ELF-1 (cell line): ENCODE data around the gene BID.

Source experiments
- DNase-seq: peaks from one replicate; pipeline ENCODE4 v3.0.0-alpha.2; 2016; ENCODE audit warnings: low read depth, low spot score

Gene BID

DNA sequence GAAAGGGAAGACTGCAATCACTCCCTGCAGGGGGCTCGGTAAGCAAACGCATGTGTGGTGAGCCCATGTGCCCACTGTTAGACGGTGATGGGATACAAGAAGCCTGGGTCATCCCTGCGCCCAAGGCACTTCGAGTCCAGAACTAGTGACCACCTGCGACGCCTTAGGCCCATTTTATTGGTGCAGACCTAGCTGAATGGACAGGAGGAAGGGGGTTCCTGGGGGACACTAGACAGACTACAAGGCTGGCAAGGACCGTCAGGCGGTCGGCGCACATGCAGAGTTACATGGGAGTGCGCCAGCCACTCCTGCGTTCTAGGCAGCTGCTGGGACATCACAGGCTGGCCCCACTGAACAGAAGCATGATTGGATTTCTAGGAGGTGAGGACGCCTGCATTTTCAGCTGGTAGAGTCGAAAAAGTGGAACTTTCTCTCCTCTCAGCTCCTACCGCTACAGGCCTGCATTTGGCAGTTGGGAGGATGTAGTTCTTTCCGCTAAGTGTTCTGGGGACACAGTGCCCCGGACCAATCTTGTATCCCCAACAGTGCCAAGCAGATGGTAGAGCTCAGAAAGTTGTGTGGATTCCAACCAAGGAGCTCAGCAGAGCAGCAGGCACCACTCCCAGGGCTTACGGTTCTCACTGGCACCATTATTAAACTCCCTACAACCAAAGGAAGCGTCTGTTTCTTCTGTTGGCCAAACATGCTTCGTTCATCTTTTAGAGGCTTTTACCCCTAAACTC, 35.7 kb downstream of the BID start:
- DNase-seq = no peak

DNA sequence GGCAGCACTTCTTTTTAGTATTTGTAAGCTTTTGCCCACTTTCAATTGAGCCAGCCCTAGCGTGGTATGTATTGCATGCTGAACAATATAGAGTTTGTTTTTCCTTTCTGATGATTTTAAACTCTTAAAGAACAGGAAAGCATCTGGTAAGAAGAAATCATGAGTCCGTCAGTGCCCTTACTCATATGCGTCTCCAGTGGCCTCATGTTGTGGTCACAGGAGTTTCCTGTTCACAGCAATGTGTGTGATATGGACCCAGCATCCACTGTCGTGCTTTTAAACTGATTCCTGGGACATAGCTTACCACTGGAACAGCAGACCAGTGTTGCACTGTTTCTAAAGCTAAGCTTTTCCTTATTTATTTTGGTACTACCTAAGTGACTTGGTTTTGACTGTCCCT, 40.1 kb downstream of the BID start:
- DNase-seq = no peak

DNA sequence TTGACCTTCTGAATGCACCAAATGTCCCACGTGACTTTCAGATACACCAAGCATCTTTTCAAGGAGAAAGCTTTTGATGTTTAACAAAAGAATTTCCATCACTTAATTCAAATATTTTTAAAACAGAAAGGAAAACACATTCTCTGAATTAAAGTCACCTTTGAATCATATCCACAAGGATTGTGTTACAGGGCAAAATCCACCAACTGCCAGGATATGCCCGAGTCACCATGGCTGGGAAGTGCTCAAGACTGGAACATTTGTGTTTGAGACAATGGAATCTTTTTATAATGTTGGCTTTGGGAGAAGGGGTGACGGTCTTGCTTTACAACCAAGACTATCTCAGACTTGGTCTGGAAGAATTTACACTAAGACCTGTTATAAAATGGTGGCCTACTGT, 40.8 kb downstream of the BID start:
- DNase-seq = no peak

DNA sequence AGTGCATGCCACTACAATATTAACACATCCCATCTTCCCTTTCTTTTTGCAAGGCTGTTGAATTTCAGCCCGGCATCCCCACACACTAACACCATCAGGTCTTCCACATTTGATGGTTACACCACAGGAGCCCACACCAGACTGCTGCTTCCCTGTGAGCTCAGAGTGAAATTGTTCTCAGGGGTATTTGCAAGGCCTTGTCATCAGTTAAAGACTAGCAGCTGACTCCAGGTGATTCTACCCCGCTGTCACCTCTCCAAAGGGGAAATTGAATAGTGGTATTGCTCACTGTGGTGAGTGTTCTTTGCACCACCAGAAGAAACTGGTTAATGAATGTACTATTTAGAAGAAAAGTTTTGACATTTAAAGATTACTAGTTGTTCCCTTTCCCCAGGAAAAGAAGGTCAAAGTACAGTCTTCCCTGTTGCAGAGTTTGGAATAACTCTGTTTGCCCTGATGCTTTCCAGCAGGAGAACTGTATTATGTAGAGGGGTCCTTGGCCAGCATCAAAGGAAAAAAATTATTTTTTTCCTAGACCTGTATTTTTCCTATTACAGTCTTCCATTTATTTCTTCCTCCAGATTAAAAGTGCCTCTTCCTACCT, 41.9 kb downstream of the BID start:
- no peak for DNase-seq

DNA sequence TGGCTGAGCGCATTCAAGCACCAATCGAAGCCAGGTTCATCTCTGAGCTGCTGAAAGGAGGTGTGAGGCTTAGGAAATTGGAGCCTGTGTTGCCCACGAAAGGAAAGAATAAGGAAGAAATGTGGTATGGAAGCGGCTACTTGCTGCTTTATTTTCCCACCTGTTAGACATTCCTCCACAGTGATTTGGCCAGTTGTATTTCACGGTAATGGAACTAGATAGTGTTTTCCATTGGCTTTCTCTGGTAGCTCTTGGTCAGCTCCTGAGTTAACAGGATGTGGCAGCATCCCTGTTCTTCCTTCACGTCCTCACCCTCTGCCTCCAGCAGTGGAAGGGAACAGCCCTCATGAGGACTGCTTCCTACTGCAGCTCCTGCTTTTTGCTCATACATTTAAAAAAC, 44.7 kb downstream of the BID start:
- no peak for DNase-seq

DNA sequence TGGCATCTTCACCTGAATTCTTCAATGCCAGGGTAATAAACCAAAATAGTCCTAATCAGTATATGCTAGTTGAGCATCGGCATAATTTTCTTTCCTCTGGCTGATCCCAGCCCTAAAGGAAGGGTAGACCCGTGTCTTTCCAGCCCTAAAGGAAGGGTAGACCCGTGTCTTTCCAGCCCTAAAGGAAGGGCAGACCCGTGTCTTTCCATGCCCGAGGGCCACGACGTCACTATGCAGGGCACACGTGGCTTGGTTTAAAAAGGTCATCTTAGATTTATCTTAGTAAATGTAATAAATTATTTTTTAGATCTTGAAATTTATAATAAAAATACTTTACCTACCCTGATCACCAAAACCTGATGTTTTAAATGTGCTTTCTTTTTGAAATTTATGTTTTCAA, 45.5 kb downstream of the BID start:
- DNase-seq = no peak

DNA sequence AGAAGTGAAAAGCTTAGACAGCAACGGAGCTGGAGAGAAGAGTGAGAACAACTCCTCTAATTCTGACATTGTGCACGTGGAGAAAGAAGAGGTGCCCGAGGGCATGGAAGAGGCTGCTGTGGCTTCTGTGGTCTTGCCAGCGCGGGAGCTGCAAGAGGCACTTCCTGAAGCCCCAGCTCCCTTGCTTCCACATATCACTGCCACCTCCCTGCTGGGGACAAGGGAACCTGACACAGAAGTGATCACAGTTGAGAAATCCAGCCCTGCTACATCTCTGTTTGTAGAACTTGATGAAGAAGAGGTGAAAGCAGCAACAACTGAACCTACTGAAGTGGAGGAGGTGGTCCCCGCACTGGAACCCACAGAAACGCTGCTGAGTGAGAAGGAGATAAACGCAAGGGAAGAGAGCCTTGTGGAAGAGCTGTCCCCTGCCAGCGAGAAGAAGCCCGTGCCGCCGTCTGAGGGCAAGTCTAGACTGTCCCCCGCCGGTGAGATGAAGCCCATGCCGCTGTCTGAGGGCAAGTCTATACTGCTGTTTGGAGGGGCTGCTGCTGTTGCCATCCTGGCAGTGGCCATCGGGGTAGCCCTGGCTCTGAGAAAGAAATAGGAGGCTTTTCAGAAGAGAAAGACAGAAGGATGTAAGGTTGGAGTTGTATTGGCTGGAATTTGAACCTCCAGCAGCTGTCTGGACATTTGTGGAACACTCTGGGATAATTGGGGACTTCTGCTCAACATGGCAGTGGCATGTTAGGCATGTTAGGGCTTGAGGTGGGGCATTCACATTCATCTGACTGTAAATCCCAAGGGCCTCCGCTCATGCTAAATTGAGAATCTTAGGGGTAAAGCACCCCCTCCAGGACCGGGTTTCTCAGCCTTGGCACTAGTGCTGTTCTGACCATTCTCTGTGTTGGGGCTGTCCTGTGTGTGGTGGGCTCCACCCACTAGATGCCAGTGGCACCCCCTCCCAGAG, 47.1 kb downstream of the BID start:
- no peak for DNase-seq

DNA sequence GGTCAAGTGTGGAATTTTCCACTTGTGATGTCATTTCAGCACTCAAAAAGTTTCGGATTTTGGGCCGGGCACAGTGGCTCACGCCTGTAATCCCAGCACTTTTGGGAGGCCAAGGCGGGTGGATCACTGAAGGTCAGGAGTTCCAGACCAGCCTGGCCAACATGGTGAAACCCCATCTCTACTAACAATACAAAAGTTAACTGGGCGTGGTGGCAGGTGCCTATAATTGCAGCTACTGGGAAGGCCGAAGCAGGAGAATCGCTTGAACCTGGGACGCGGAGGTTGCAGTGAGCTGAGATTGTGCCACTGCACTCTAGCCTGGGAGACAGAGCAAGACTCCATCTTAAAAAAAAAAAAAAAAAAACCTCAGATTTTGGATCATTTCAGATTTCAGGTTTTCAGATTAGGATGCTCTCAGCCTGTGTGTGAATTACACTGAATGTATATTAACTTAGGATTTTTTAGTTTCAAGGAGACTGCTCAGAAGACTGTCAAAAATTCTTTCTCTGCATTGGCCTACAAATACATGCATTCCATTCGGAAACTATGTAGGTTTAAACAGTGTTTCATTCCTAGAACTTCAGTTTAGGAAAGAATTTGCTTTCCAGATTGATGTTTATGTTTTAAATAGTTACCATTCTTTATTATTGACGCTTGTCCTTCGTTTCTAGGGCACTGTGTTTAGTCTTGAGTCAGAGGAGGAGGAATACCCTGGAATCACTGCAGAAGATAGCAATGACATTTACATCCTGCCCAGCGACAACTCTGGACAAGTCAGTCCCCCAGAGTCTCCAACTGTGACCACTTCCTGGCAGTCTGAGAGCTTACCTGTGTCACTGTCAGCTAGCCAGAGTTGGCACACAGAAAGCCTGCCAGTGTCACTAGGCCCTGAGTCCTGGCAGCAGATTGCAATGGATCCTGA, 48.0 kb downstream of the BID start:
- no peak for DNase-seq

DNA sequence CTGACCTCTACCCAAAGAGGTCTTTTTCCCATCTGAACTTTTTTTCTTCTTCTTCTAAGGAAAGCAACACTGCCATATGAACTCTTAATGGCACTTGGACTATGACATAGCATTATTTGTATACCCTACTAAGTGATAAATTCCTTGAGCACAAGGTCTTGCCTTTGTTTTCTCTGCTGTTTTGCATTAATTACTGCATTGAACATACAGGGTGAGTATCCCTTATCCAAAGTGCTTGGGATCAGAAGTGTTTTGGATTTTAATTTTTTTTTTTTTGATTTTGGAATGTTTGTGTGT, 48.8 kb downstream of the BID start:
- no peak for DNase-seq

DNA sequence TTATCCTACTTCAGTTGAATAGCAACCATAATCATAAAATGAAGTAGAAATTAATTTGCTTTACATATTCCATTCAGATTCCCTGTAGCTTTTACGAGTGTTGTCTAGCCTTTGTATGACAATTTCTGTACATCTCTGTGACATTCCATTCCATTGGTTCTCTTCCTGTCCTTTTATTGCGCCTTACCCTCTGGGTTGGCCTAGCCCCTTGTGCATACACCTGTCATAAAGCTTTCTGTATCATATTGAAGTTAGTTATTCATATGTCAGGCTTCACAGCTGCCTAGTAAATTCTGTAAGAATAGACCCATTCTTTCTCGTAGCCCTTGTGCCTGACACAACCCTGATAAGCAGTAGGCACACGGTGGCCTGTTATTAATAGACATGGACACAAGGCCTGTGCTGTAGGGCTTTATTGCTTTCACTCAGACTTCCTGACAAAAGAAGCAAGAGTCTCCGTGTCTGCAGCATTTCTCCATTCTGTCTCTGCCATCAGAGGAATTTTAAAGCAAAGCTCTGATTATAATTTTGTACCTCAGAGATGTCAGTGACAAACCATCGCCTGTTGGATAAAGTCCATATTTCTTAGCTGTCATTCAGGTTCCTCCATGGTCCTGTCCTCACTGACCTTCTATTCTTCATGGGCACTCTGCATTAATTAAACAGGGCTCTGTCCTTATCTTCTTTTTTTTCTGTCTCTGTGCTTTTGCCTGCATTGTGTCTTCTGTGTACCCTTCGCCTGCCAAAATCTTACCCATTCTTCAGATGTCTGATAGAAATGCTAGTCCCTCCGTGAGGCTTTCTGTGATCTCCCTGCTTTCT, 49.4 kb downstream of the BID start:
- no peak for DNase-seq

DNA sequence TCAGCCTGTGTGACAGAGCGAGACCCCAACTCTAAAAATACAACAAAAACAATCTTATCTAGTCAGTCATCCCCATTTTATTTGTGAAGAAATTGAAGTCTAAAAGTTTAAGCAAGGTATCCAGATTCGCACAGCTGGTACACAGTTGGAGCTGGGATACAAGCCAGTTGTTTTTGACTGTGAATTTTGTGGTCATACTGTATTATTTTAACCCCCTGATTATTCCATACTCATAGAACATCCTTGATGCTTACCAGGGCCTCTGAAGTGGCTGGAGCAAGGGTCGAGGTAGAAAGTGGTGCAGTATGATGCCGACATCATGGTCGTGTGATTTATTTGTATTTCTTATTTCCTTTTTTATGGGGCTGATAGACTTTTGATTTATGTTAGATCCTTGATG, 50.0 kb downstream of the BID start:
- no peak for DNase-seq

DNA sequence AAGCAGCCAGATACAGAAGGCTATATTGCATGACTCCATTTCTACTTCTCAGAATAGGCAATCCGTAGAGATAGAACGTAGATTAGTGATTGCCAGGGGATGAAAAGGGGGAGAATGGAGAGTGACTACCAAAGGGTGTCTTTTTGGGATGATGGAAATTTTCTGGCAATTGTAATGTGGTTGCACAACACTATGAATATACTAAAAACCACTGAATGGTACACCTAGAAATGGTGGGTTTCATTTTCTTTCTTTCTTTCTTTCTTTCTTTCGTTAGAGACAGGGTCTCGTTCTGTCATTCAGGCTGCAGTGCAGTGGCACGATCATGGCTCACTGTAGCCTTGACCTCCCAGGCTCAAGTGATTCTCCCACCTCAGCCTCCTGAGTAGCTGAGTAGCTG, 54.4 kb downstream of the BID start:
- no peak for DNase-seq

DNA sequence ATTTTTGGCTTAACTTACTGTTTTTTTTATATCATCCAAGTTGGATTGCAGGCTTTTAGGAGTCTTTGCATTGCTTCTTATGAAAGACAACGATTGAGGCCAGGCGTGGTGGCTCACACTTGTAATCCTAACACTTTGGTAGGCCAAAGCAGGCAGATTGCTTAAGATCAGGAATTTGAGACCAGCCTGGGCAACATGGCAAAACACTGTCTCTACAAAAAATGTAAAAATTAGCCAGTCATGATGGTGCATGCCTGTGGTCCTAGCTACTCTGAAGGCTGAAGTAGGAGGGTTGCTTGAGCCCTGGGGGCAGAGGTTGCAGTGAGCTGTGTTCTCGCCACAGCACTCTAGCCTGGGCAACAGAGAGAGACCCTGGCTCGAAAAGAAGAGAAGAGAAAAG, 56.6 kb downstream of the BID start:
- DNase-seq = no peak

DNA sequence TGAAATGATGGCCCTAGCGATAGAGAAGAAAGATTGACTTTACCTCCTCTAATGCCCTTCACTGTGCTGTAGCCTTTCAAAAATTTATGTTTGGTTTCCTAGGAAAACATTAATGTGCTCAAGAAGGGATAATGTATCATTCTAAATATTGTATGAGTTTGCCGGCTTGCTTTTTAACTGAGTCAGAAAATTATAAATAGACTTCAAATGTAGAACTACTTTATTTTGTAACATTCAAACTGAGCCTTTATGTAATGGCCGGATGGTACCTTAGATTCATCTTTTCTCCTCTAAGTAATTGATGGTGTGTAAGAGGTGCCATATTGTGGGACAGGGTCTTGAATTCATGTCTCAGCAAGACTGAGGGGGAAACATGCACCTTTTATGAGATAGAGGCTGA, 57.7 kb downstream of the BID start:
- no peak for DNase-seq

DNA sequence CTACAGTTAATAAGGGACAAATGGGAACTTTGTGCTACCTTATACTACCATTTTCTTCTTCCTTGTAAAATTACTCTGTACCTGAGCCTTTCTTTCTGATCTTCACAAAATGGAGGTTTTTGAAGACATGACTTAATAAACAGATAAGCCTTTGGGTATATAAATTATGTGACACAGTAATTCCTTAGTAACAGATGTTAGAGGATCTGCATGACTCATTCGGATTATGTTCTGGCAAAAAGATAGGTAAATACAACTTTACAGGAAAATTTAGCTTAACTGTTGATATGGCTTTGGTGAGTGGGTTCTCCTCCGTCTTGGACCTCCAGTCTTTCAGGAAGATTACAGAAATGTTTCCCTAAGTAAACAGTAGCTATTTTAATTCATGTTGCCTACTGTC, 61.8 kb downstream of the BID start:
- no peak for DNase-seq

DNA sequence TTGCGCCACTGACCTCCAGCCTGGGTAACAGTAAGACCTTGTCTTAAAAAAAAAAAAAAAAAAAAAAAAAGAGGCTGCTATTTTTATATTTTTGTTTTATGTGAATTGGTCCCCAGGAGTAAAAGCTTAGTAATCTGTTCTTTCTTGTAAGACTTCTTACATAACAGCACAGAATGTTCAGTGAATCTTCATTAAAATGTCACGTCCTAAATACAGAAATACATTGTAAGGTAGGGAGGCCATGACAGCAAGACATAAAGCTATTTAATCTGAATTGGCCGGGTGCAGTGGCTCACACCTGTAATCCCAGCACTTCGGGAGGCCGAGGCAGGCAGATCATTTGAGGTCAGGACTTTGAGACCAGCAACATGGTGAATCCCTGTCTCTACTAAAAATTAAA, 64.2 kb downstream of the BID start:
- DNase-seq = no peak

DNA sequence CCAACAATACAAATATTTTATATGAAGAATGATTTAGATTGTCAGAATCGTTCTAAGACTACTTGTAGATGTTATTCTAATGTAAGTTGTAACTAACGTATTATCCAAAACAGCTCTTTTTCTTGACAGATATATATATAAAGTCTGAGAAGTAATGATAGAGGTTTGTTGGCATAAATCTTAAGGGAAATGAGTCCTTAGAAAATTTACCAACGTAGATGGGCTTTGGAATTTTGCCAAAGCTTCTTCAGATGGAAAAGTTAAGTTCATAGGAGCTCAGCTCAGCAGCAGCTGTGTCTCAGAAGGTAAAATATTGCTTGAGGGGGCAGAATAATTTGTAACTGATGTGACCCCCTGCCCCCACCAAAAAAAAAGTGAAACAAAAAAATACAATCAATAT, 66.7 kb downstream of the BID start:
- no peak for DNase-seq

DNA sequence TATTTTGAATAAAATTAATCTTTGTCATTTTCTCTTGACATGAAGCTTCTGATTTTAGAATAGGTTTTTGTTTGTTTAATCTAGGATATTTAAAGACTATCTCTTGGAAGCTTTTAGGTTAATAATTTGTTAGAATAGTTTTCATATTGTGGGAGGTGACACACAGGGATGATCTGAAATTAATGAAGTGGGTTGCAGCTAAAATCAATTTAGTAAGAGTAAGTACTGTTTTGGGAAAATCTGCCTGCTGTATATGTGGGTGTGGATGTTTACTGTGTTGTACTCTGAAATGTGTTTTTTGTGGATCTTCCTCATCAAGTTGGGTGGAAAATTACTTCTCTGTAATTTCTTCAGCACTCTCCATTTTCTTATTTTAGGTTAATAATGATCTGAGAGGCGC, 67.3 kb downstream of the BID start:
- no peak for DNase-seq

DNA sequence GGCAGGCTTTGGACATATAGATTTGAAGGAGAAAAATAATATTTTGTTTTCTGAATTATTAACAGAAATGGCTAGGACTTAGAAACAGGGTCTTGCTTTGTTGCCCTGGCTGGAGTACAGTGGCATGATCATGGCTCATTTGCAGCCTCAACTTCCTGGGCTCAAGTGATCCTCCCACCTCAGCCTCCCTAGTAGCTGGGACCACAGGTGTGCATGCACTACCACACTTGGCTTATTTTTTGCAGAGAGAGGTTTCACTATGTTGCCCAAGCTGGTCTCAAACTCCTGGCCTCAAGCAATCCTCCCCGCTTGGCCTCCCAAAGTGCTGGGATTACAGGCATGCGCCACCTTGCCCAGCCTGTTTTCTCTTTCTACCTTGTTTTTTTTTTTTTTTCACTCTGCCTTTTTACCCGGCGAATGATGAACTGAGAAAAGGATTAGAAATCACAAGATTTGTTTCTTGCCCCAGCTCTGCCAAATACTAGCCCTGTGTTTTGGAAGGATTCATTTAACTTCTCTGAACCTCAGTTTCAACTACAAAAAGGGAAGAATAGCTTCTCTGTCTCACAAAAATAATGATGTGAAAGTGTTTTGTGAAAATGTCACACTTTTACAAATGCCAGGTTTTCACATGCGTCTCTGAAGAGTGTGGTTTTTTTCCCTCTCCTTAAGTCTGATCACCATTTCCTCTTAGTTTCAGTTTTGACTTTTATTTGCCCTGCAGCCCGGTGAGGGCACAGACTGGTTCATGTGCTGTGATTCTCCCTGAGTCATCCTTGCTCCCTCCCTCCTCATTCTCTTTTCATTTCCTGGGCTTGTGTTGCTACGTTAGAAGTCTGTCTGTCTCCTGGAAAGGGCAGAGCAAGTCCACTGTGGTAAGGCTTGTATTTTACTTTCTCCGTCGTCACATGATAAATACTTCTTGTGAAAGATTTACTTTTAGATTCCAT, 68.0 kb downstream of the BID start:
- DNase-seq = peak; percentile 35

DNA sequence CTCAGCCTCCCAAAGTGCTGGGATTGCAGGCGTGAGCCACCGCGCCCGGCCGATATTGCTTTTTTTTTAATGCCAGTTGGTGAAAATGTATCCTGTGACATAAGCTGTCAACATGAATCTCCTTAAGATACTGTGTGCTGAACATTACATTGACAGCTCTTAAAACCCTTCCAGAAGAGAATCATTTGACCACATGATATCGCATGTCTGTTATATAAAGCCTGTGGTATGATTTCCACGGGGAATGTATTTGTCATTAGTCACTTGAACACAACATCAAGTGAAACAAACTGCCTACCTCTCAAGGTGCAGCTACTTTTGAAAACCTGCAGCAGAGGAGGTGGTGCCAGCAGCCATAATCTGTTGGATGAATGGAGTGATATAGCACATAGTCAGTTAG, 68.7 kb downstream of the BID start:
- no peak for DNase-seq
